ENCODE results near the gene ZNF367. TPM values are rescaled to one million over a fixed set of nuclear protein-coding genes. Genes with fewer than 3 reads are reported as not detected.
A peak's percentile ranks its signal among the peaks of the same experiment; 100 is the strongest.

Gene ZNF367
- total and polyA plus RNA-seq, 2 experiments from 2014 or later = 0.98 to 3.6 TPM

- no peaks in the 10 kb centered on the region for H4K20me1 ChIP-seq (ENCODE audit: insufficient read depth, poor library complexity, severe bottlenecking)
- H3K4me1 ChIP-seq (ENCODE audit: insufficient read depth) = no peaks in the 10 kb centered on the region
- H3K79me2 ChIP-seq = no peaks in the 10 kb centered on the region
- 85% methylated on average over 3 of the region's 3 CpGs for WGBS (ENCODE audit: low lambda C conversion rate, missing lambda C conversion rate)
- no peak overlapping the region for H3K4me3 ChIP-seq
- H3K4me2 ChIP-seq = no peak overlapping the region
- no peaks in the 10 kb centered on the region for H3K9me2 ChIP-seq (replicated peaks; ENCODE audit: insufficient read depth)
- DNase-seq (ENCODE audit: low spot score) = no peak
- no peaks in the 10 kb centered on the region for H3K9me3 ChIP-seq (ENCODE audit: low read depth)
- H3K27ac ChIP-seq = no peak overlapping the region
- H2AFZ ChIP-seq = no peak overlapping the region
- H3K27me3 ChIP-seq = no peaks in the 10 kb centered on the region
- no peak for TF ChIP-seq EZH2phosphoT487 (IDR thresholded peaks at IDR 0.05; ENCODE audit: low read depth, severe bottlenecking, unreplicated experiment)
- TF ChIP-seq EZH2 (IDR thresholded peaks at IDR 0.05; ENCODE audit: borderline replicate concordance) = no peak
- TF ChIP-seq CTCF (IDR thresholded peaks at IDR 0.05; ENCODE audit: poor library complexity) = no peak
- H3K36me3 ChIP-seq (replicated peaks; ENCODE audit: insufficient read depth, low read depth) = no peaks in the 10 kb centered on the region
Measured at GRCh38 chr9:96442491-96442890, 24.3 kb upstream of the ZNF367 start.

GRCh38 chr9:96441798-96442445 lies 23.8 kb upstream of the ZNF367 start:
- TF ChIP-seq CTCF (IDR thresholded peaks at IDR 0.05; ENCODE audit: poor library complexity) (peak; percentile 33), EZH2 (IDR thresholded peaks at IDR 0.05; ENCODE audit: borderline replicate concordance) (no peak)
- Histone ChIP-seq H3K9me3 (ENCODE audit: low read depth) (no peaks in the 10 kb centered on the region), H3K79me2 (no peaks in the 10 kb centered on the region), H3K27me3 (no peaks in the 10 kb centered on the region), H4K20me1 (ENCODE audit: insufficient read depth, poor library complexity, severe bottlenecking) (no peaks in the 10 kb centered on the region), H3K4me1 (ENCODE audit: insufficient read depth) (no peaks in the 10 kb centered on the region), H3K27ac (no peak overlapping the region), H3K4me2 (no peak overlapping the region), H3K4me3 (no peak overlapping the region), H3K9me2 (replicated peaks; ENCODE audit: insufficient read depth) (no peaks in the 10 kb centered on the region), H2AFZ (no peak overlapping the region), H3K36me3 (replicated peaks; ENCODE audit: insufficient read depth, low read depth) (no peaks in the 10 kb centered on the region)
- 88% methylated on average over 5 of the region's 5 CpGs for WGBS (ENCODE audit: low lambda C conversion rate, missing lambda C conversion rate)
- DNase-seq (ENCODE audit: low spot score) = peak; percentile 44

GRCh38 chr9:96440671-96441199 lies 22.6 kb upstream of the ZNF367 start:
- no peak overlapping the region for H3K4me2 ChIP-seq
- H3K36me3 ChIP-seq (replicated peaks; ENCODE audit: insufficient read depth, low read depth) = no peaks in the 10 kb centered on the region
- H3K4me3 ChIP-seq = no peak overlapping the region
- no peaks in the 10 kb centered on the region for H4K20me1 ChIP-seq (ENCODE audit: insufficient read depth, poor library complexity, severe bottlenecking)
- H3K27ac ChIP-seq = no peak overlapping the region
- 89% methylated on average over 5 of the region's 5 CpGs for WGBS (ENCODE audit: low lambda C conversion rate, missing lambda C conversion rate)
- no peaks in the 10 kb centered on the region for H3K9me2 ChIP-seq (replicated peaks; ENCODE audit: insufficient read depth)
- H3K9me3 ChIP-seq (ENCODE audit: low read depth) = no peaks in the 10 kb centered on the region
- no peak for DNase-seq (ENCODE audit: low spot score)
- no peaks in the 10 kb centered on the region for H3K4me1 ChIP-seq (ENCODE audit: insufficient read depth)
- H2AFZ ChIP-seq = no peak overlapping the region
- no peaks in the 10 kb centered on the region for H3K27me3 ChIP-seq
- no peaks in the 10 kb centered on the region for H3K79me2 ChIP-seq
- TF ChIP-seq EZH2phosphoT487 (IDR thresholded peaks at IDR 0.05; ENCODE audit: low read depth, severe bottlenecking, unreplicated experiment) (no peak), CTCF (IDR thresholded peaks at IDR 0.05; ENCODE audit: poor library complexity) (no peak)

All from hepatocyte (in vitro differentiated cells).